Putamen (tissue), 1 donor: Measurements from ENCODE around the gene NISCH.

Source experiments
- DNase-seq: peaks from one replicate; pipeline ENCODE4 v3.0.0-alpha.2; 2016; ENCODE audit warnings: low spot score

Gene NISCH

GRCh38 chr3:52455283-52456168 is at the start of gene NISCH:
Gene NISCH (plus strand): TSS chr3:52455604. CDS start chr3:52455642, 38 bp downstream.
- DNase-seq = peak; percentile 84

GRCh38 chr3:52406231-52406661 is 49.2 kb upstream of the NISCH start:
- no peak for DNase-seq

DNA sequence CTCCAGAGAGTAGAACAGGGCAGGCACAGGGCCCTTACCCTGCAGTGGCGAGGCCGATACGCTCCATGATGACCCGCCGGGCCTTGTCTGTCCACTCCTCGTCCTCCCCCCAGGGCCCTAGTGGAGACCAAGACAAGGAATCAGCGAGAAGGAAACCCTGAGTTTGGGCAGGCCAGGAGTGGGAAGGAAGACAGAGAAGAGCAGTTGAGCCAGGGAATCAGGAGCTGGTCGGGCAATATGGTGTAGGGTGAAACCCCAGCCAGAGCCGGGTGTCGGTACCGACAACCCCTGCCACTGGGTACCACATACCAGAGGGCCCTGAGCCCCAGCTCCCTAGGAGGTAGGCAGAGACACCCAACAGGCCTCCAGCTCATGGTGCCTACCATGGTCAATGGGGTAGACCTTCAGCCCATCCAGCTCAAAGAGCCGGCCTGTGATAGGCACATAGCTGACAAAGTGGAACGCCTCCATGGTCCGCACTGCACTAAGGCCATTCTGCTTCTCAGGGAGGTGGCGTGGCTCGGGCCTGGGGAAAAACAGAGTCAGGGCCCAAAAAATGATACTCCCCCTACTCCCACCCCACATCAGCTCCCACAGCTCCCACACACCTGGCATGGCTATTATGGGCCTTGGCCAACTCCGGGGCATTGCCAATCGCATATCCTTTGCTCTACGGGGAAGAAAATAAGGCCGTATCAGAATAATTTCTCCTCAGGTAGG is 48.5 kb upstream of the NISCH start:
- DNase-seq = no peak

- no peak for DNase-seq
Measured at GRCh38 chr3:52407779-52408178, 47.6 kb upstream of the NISCH start.

DNA sequence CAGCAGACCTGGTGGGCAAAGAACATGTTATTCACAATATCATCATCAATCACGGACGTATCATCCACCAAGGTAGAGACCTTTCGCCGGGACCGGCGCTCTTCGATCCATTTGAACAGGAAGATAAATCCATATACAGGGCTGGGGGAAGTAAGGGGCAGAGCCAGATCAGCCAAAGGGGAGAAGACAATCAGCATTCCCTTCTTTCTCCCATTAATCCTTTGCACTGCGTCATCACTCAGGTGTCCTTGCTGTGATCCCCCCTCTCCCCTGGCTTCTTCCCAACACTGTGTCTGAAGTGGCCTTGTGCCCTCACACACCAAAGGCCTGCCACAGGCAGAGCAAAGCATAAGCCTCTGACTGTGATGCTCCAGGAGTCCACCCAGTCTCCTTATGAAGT is 46.9 kb upstream of the NISCH start:
- DNase-seq = no peak

GRCh38 chr3:52415800-52416199 is 39.6 kb upstream of the NISCH start:
- DNase-seq = no peak

GRCh38 chr3:52420388-52420787 is 35.0 kb upstream of the NISCH start:
- no peak for DNase-seq

DNA sequence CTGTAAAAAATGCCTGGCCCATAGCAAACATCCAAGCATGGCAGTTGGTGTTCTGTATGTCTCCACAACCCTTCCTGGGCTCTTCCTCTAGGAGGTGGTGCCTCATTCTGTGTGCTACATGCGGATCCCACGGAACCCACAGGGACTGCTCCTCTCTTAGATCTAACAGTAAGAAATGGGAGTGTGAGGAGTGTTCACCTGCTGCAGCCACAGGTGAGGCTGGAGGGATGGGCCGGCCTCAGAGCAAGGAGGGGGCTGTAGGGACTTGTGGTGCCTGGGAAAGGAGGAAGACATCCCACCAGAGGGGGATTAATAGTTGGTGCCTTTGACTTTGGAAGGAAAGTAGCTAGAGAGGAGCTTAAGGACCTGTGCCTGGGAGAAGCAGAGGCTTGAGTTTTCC is 32.7 kb upstream of the NISCH start:
- no peak for DNase-seq

GRCh38 chr3:52423173-52423572 is 32.2 kb upstream of the NISCH start:
- DNase-seq = no peak

DNA sequence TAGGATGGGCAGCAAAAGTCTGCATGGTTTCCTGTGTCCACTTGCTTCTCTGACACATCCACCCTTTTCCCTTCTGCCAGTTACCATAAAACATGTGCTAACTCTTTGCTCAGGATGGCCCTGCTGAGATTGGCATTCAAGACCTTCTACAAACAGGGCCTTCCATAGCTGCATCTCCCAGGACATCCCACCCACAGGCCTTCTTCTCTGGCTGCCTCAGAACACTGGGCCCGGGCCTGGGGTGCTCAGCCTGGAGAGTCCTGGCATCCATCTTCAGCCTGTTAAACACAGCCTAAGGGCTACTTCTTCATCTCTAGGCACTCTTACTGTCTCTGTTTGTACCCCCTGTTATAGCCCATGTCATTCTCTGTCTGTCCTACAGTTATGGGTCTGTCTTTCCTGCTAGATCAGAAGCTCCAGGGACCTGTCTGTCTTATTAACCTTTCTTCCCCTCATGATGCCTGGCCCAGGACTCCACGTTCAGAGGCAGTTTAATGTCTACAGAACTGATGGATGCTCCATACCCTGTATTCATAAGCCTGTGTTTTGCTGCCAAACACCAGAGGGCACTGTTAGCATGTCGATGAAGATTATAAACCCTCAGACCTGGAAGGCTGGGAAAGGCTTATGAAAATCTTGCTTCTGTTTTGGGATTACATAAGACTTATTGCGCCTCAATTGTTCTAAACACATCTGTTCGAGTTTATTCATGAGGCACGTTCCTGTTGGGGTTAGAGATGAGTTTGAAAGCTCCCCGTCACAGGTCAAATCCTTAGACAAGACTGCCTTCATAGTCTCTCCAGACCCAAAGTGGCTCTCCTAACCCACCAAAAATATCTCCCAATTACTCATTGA is 27.0 kb upstream of the NISCH start:
- DNase-seq = peak; percentile 83

DNA sequence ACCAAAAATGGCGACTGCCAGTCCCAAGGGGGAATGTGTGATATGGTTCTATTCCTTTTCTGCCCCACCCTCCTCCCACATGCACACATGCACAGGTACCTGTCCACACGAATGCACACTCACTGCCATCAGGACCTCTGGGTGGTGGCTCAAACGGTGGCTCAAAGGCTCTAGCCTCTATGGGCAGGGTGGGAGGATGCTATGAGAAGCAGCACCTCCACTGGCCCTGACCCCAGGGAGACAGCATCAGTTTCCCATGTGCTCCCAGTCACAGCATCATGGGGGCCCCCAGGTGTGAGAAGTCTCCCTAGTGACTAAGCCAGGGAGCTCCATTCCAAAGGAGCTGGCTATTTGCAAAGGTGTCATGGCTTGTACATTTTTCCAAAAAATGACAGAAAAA is 26.4 kb upstream of the NISCH start:
- DNase-seq = no peak

- no peak for DNase-seq
Measured at GRCh38 chr3:52429779-52430415, 25.5 kb upstream of the NISCH start.

- DNase-seq = no peak
Measured at GRCh38 chr3:52430416-52430810, 25.0 kb upstream of the NISCH start.

DNA sequence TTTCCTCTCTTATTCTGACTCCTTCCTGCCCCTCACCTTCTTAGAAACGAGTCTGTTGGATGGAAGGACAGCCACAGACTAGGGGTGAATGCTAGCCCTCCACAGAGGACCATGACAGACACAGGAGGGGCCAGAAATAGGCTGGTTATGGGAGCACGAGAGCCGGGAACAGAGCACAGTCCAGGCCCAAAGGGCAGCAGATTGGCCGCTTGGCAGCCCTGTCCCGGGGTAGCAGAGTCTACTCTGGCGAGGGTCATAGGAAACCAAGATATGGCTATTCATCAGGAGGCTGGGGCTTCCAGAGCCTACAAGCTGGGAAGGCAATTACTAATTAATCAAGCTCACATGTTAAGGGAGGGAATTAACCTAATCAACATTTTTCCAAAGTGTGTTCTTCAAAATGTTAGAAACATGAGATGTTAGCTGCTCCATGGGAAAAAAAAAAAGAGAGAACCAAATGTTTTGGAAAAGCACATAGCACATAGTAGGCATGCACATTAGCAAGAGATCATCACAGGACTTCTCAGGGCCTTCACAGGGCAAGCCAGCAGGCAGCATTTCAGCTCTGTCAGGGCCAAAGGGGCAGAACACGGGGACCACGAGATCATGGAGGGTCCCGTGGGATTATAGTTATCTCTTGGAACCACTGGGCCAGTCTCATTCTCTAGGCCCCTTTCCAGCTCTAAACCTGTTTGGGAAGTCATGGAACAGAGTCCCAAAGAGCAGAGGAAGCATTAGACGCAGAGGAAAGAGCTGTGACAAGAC is 23.8 kb upstream of the NISCH start:
- no peak for DNase-seq

GRCh38 chr3:52432225-52432624 is 23.2 kb upstream of the NISCH start:
- DNase-seq = no peak

GRCh38 chr3:52432691-52433141 is 22.7 kb upstream of the NISCH start:
- no peak for DNase-seq

DNA sequence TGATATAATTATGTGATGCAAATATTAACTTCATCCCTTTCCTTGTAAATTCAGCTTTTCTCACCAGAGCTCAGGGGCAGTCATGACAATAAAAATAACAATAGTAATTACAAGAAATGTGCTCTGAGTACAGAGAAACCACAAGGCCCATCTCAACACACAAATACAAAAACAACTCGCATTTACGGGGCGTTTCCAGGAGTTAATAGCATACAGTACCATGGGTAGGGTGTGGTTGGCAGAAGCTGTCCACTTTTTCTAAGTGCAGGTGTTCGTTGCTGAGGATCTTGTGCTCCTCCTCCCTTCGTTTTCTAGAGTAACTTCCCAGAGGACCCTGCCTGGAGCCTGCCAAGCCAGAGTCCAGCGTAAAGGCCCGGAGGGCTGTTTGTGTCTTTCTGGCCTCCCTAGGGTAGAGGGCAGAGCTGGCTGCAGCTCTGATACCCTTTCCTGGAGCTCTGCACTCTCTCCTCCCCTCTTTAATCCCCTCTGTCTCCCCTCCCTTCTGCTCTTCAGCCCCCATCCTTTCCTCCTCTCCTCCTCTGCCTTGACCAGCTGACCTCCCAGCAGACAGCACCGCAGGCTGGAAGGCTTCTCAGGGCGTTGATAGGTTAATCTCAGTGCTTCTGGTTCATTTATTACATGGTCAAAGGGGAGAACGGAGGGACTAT is 21.9 kb upstream of the NISCH start:
- DNase-seq = no peak

GRCh38 chr3:52433996-52434479 is 21.4 kb upstream of the NISCH start:
- no peak for DNase-seq

GRCh38 chr3:52434491-52435115 is 20.8 kb upstream of the NISCH start:
- DNase-seq = no peak
